Measurements from ENCODE around the gene PDCD2L.

DNA sequence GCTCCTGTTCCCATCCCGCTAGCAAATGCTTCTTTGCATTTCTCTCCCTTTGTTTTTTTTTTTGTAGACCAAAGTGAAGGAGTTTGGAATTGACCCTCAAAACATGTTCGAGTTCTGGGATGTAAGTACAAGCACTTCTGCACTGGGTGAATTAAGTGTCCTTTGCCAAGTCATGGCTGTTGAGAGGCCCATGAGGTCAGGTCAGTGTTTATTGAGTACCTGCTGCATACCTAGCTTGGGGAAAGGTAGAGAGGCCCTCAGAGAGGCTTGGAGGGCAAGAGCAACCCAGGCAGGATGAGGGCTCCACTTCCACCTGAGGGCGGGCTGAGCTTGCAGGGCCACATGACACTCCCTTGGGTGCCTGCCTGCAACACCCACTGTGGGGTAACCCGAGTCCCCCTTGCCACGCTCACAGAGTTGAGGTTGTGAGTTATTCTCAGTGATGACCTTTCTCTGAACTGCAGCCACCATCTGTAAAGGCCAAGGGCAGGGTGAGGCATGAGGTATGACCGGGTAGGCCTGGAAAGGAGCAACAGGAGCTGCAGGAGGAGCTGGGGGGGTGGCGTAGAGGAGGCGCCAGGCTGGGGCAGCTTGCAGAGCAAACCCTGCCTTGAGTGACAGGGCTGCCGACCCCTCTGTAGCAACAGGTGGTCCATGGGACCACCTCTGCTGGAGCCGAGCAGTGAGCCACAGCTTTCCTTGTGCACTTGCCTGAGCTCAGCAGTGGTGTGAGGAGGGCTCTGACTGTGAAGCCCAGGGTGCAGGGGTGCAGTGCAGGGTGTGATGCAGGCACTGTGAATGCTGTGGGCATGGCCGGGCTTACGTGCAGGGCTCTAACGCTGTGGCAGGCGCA lies 22.6 kb upstream of the PDCD2L start:
- TF ChIP-seq E4F1 (IDR thresholded peaks at IDR 0.05; ENCODE audit: borderline replicate concordance, partially characterized antibody) (no peak), CREB1 (IDR thresholded peaks at IDR 0.05; ENCODE audit: low read depth) (no peak), ZSCAN29 (IDR thresholded peaks at IDR 0.05) (no peak), ATF3 (IDR thresholded peaks at IDR 0.05; ENCODE audit: borderline replicate concordance, extremely low read depth, low read depth, low read length) (no peak), MAX (IDR thresholded peaks at IDR 0.05; ENCODE audit: low read depth, low read length) (no peak), NFYA (IDR thresholded peaks at IDR 0.05; ENCODE audit: borderline replicate concordance, low read depth, low read length) (no peak), HDGF (IDR thresholded peaks at IDR 0.05) (no peak)
